CD14-positive monocyte (primary cell): Measurements from ENCODE around the gene RAB4B. TPM values are rescaled to one million over a fixed set of nuclear protein-coding genes. Genes with fewer than 3 reads are reported as not detected.
"Not testable (repeated sequence)": the region's sequence is repeated elsewhere in the genome, so short reads cannot be mapped to it uniquely, and the experiment has no call there.

ENCODE experiments used
- DNase-seq, 3 donors: peaks; one replicate each; pipeline ENCODE4 v3.0.0-alpha.2; 2011 to 2022
- H2AFZ ChIP-seq: 2 replicates; pipeline ENCODE4 v1.6.0; 2012; ENCODE audit warnings: mild to moderate bottlenecking, low read depth, low read length, inconsistent platforms; ENCODE audit not compliant: insufficient read depth, poor library complexity, severe bottlenecking
- H3K27ac ChIP-seq, 2 donors: 1 replicate in 1 of 2; 2 replicates in 1 of 2; pipeline ENCODE4 v1.5.1; 2012 to 2013; ENCODE audit warnings: low read length in 2 of 2, control low read depth in 1 of 2, inconsistent platforms in 1 of 2, low read depth in 1 of 2, mild to moderate bottlenecking in 1 of 2
- H3K27me3 ChIP-seq, 2 donors: one replicate each; pipeline versions ENCODE4 v1.6.0 to v1.6.1; 2011 to 2013; ENCODE audit warnings: low read length in 2 of 2; ENCODE audit not compliant: control insufficient read depth in 2 of 2, insufficient read depth in 2 of 2
- H3K36me3 ChIP-seq, 2 donors: replicated peaks in 1 of 2; 1 replicate in 1 of 2; 2 replicates in 1 of 2; pipeline versions ENCODE4 v1.5.1 to v1.6.1; 2012 to 2013; ENCODE audit warnings: low read length in 2 of 2, control low read depth in 1 of 2, inconsistent platforms in 1 of 2, mild to moderate bottlenecking in 1 of 2; ENCODE audit not compliant: insufficient read depth in 2 of 2, control insufficient read depth in 1 of 2
- H3K4me1 ChIP-seq, 2 donors: 1 replicate in 1 of 2; 2 replicates in 1 of 2; pipeline versions ENCODE4 v1.5.1 to v1.6.1; 2012 to 2013; ENCODE audit warnings: low read length in 2 of 2, control low read depth in 1 of 2, inconsistent platforms in 1 of 2, mild to moderate bottlenecking in 1 of 2, moderate library complexity in 1 of 2; ENCODE audit not compliant: insufficient read depth in 2 of 2, control insufficient read depth in 1 of 2
- H3K4me2 ChIP-seq: replicated peaks from 2 replicates; pipeline ENCODE3; 2012; ENCODE audit warnings: low read length, moderate library complexity, mild to moderate bottlenecking; ENCODE audit not compliant: poor library complexity, severe bottlenecking; ENCODE audit errors: extremely low read depth
- H3K4me3 ChIP-seq, 3 experiments: fragments of 200-600 bp in 1 of 3; sonication (generic) in 1 of 3; replicated peaks in 1 of 3; 1 replicate in 2 of 3; 2 replicates in 1 of 3; pipeline ENCODE4 v1.5.1; 2011 to 2013; ENCODE audit warnings: low read length in 3 of 3, mild to moderate bottlenecking in 3 of 3, control low read depth in 2 of 3, low read depth in 2 of 3, inconsistent platforms in 1 of 3, moderate library complexity in 1 of 3
- H3K79me2 ChIP-seq: 2 replicates; pipeline ENCODE4 v1.6.0; 2012; ENCODE audit warnings: mild to moderate bottlenecking, control low read depth, inconsistent platforms, low read length, moderate library complexity; ENCODE audit not compliant: insufficient read depth
- H3K9ac ChIP-seq: 2 replicates; pipeline ENCODE4 v1.6.0; 2017; ENCODE audit warnings: low read length, mild to moderate bottlenecking; ENCODE audit not compliant: insufficient read depth, poor library complexity, severe bottlenecking
- H3K9me3 ChIP-seq, 2 donors: replicated peaks in 1 of 2; 1 replicate in 1 of 2; 2 replicates in 1 of 2; pipeline versions ENCODE4 v1.5.1 to v1.6.1; 2012 to 2013; ENCODE audit warnings: low read length in 2 of 2, control low read depth in 1 of 2; ENCODE audit not compliant: control insufficient read depth in 1 of 2, insufficient read depth in 1 of 2
- H4K20me1 ChIP-seq: 2 replicates; pipeline ENCODE4 v1.6.0; 2012; ENCODE audit warnings: mild to moderate bottlenecking, low read length, control low read depth, moderate library complexity; ENCODE audit not compliant: insufficient read depth
- H3K27ac Mint-ChIP-seq, 7 donors: one replicate each; pipeline ENCODE4 v1.8.0; 2020; ENCODE audit warnings: mild to moderate bottlenecking in 7 of 7, mixed read lengths in 7 of 7, moderate library complexity in 6 of 7, inconsistent platforms in 2 of 7
- H3K27me3 Mint-ChIP-seq, 3 donors: one replicate each; pipeline ENCODE4 v1.8.0; 2021 to 2022; ENCODE audit warnings: low read depth in 3 of 3, mild to moderate bottlenecking in 3 of 3, mixed read lengths in 3 of 3, moderate library complexity in 3 of 3, inconsistent platforms in 1 of 3
- H3K36me3 Mint-ChIP-seq, 2 donors: one replicate each; pipeline ENCODE4 v1.8.0; 2020; ENCODE audit warnings: mixed read lengths in 2 of 2, inconsistent platforms in 1 of 2, mild to moderate bottlenecking in 1 of 2
- H3K4me1 Mint-ChIP-seq: one replicate; pipeline ENCODE4 v1.8.0; 2020; ENCODE audit warnings: mild to moderate bottlenecking, mixed read lengths
- H3K4me3 Mint-ChIP-seq, 2 donors: one replicate each; pipeline ENCODE4 v1.8.0; 2020; ENCODE audit warnings: mild to moderate bottlenecking in 2 of 2, mixed read lengths in 2 of 2, moderate library complexity in 1 of 2
- H3K9me3 Mint-ChIP-seq, 7 donors: one replicate each; pipeline ENCODE4 v1.8.0; 2020 to 2022; ENCODE audit warnings: mixed read lengths in 7 of 7, mild to moderate bottlenecking in 6 of 7, moderate library complexity in 6 of 7, inconsistent platforms in 2 of 7
- CTCF ChIP-seq: fragments of 200-600 bp; IDR thresholded peaks from one replicate; pipeline ENCODE4 v1.8.0; 2022; ENCODE audit warnings: antibody characterized with exemption, mild to moderate bottlenecking
- WGBS: methylation state at CpG from one replicate; pipeline ENCODE4 v1.1.5; 2013; ENCODE audit warnings: missing lambda C conversion rate; ENCODE audit not compliant: insufficient coverage; 5-methylcytosine and 5-hydroxymethylcytosine counted together
- intact Hi-C, 2 donors: fragments of 100-400 bp; cut with micrococcal nuclease; formaldehyde crosslinking; loops; one replicate each; pipeline versions ENCODE4 v1.15.0 to v1.15.1; 2023
- polyA plus RNA-seq, 3 donors: library from polyadenylated mRNA; depleted of rRNA in 1 of 3; unstranded in 2 of 3; stranded (reverse) in 1 of 3; fragments of 300-500 nt in 2 of 3; fragments of >200 nt in 1 of 3; fragmentation: Illumina TruSeq in 2 of 3; gene quantifications; 1 replicate in 2 of 3; 2 replicates in 1 of 3; pipeline ENCODE4 v1.2.3, GENCODE V29; 2012 to 2021

Gene RAB4B
- polyA plus RNA-seq, 3 donors, result 89.4 to 132 (median 108) TPM

GRCh38 chr19:40836754-40837429 is 58.8 kb downstream of the RAB4B start:
- H3K4me1 Mint-ChIP-seq, result peaks cover 20% of the 10 kb centered on the region
- TF ChIP-seq CTCF, result no peak
- no peak for DNase-seq
- H3K4me3 ChIP-seq, result no peak overlapping the region
- peaks cover 0 to 2% (median 0%) of the 10 kb centered on the region in 3 donors for H3K27me3 Mint-ChIP-seq
- H3K27me3 ChIP-seq, result no peaks in the 10 kb centered on the region
- H2AFZ ChIP-seq, result no peak overlapping the region
- no peaks in the 10 kb centered on the region for H3K9me3 Mint-ChIP-seq
- H3K9ac ChIP-seq, result no peak overlapping the region
- no peak overlapping the region for H3K4me2 ChIP-seq
- no peaks in the 10 kb centered on the region for H3K36me3 ChIP-seq
- H3K9me3 ChIP-seq, result no peaks in the 10 kb centered on the region
- H3K4me1 ChIP-seq, result peaks cover 10 to 17% of the 10 kb centered on the region in 2 donors
- no peaks in the 10 kb centered on the region for H3K79me2 ChIP-seq
- no peaks in the 10 kb centered on the region for H3K36me3 Mint-ChIP-seq
- H3K27ac Mint-ChIP-seq, result no peak overlapping the region
- intact Hi-C loops, result no loop called here
- no peak overlapping the region for H3K27ac ChIP-seq
- no peak overlapping the region for H3K4me3 Mint-ChIP-seq
- no peaks in the 10 kb centered on the region for H4K20me1 ChIP-seq
- 100% methylated on average over 1 of the region's 6 CpGs for WGBS

DNA sequence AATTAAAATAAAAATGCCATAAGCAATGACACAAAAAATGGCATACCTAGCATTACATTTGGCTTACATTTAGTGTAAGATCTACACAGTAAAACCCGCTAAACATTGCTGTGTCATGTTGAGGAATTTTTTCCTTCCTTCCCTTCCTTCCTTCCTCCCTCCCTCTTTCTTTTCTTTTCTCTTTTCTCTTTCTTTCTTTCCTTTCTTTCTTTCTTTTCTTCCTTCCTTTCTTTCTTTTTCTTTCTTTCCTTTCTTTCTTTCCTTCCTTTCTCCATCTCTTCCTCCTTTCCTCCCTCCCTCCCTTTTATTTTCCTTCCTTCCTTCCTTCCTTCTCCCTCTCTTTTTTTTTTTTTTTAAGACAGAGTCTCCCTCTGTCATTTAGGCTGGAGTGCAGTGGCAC is 60.4 kb downstream of the RAB4B start:
- not testable (repeated sequence) for H3K36me3 ChIP-seq, H3K27me3 ChIP-seq, H3K4me3 Mint-ChIP-seq

GRCh38 chr19:40842012-40842411 is 64.0 kb downstream of the RAB4B start:
- DNase-seq, H3K4me3 Mint-ChIP-seq, H3K36me3 ChIP-seq, H4K20me1 ChIP-seq, H3K9me3 Mint-ChIP-seq, H3K9me3 ChIP-seq, H3K79me2 ChIP-seq, H3K36me3 Mint-ChIP-seq, H3K27me3 Mint-ChIP-seq, H3K27ac Mint-ChIP-seq, H3K4me2 ChIP-seq, H3K27ac ChIP-seq, H3K27me3 ChIP-seq, H3K4me3 ChIP-seq, intact Hi-C loops, H2AFZ ChIP-seq, H3K9ac ChIP-seq: not testable (repeated sequence)
- no CpG with 5 or more reads among the region's 3 CpGs for WGBS
- H3K4me1 Mint-ChIP-seq, result peaks cover 13% of the 10 kb centered on the region
- peaks cover 8 to 14% of the 10 kb centered on the region in 2 donors for H3K4me1 ChIP-seq

More for the DNA sequence above, 60.4 kb downstream of the RAB4B start:
- H3K36me3 Mint-ChIP-seq, H3K79me2 ChIP-seq, DNase-seq, H3K4me1 Mint-ChIP-seq, H3K4me2 ChIP-seq, H3K9me3 ChIP-seq, H2AFZ ChIP-seq, H4K20me1 ChIP-seq, H3K4me3 ChIP-seq, H3K27ac ChIP-seq, intact Hi-C loops, H3K4me1 ChIP-seq, H3K27ac Mint-ChIP-seq, H3K27me3 Mint-ChIP-seq, H3K9me3 Mint-ChIP-seq, H3K9ac ChIP-seq: not testable (repeated sequence)
- no CpG with 5 or more reads among the region's 1 CpG for whole genome bisulfite sequencing

- Mint-ChIP-seq H3K27ac (peak overlapping the region; percentile 35 to 88 (median 82)), H3K27me3 (peaks cover 6 to 10% (median 8%) of the 10 kb centered on the region in 3 donors), H3K4me1 (peaks cover 14% of the 10 kb centered on the region), H3K4me3 (peak overlapping the region; percentile 77 to 79)
- peak overlapping the region in 1 of 2 donors; percentile 31 for H3K27ac ChIP-seq
- peaks cover 8 to 14% of the 10 kb centered on the region in 2 donors for H3K4me1 ChIP-seq
- intact Hi-C loops, H3K27me3 ChIP-seq, H3K36me3 ChIP-seq, H4K20me1 ChIP-seq, H2AFZ ChIP-seq, DNase-seq, H3K36me3 Mint-ChIP-seq, H3K9me3 Mint-ChIP-seq, H3K79me2 ChIP-seq, H3K9me3 ChIP-seq: not testable (repeated sequence)
- H3K9ac ChIP-seq, result peak overlapping the region; percentile 32
- 32% methylated on average over 6 of the region's 12 CpGs for WGBS
- H3K4me2 ChIP-seq, result peak overlapping the region; percentile 60
- H3K4me3 ChIP-seq, result peak overlapping the region in 2 of 3 experiments; percentile 26 to 57
These were observed 65.1 kb downstream of the RAB4B start for GRCh38 chr19:40842997-40843652.
